Prostate gland (tissue), 2 donors: ENCODE measurements around the gene GRIN2A. TPM values are rescaled to one million over a fixed set of nuclear protein-coding genes. Genes with fewer than 3 reads are reported as not detected.

ENCODE experiments used
- DNase-seq: peaks from one replicate; pipeline ENCODE4 v3.0.0-alpha.2; 2019; ENCODE audit warnings: low spot score
- H3K27ac ChIP-seq, 2 donors: fragments of 200-600 bp; sonication (generic); 2 replicates each; pipeline ENCODE4 v1.5.1; 2017 to 2019
- H3K27me3 ChIP-seq: fragments of 200-600 bp; sonication (generic); replicated peaks from 2 replicates; pipeline ENCODE4 v1.5.1; 2019; ENCODE audit not compliant: insufficient read depth
- H3K36me3 ChIP-seq, 2 donors: fragments of 200-600 bp; sonication (generic); 1 replicate in 1 of 2; 2 replicates in 1 of 2; pipeline versions ENCODE4 v1.5.1 to v1.8.1; 2017 to 2019
- H3K4me1 ChIP-seq: fragments of 200-600 bp; sonication (generic); replicated peaks from 2 replicates; pipeline ENCODE4 v1.5.1; 2019
- H3K4me3 ChIP-seq, 2 donors: fragments of 200-600 bp; sonication (generic); 2 replicates each; pipeline ENCODE4 v1.5.1; 2017 to 2019
- H3K9me3 ChIP-seq: fragments of 200-600 bp; sonication (generic); 2 replicates; pipeline ENCODE4 v1.5.1; 2017
- CTCF ChIP-seq, 4 experiments: fragments of 200-600 bp in 2 of 4; fragments of 450-650 bp in 2 of 4; sonication (generic) in 2 of 4; IDR thresholded peaks; 1 replicate in 3 of 4; 2 replicates in 1 of 4; pipeline ENCODE4 v1.5.1; 2016 to 2019; ENCODE audit warnings: antibody characterized with exemption in 4 of 4, mild to moderate bottlenecking in 2 of 4, moderate library complexity in 2 of 4
- POLR2A ChIP-seq: fragments of 450-650 bp; IDR thresholded peaks from one replicate; pipeline ENCODE4 v1.6.1; 2016; ENCODE audit warnings: antibody characterized with exemption, mild to moderate bottlenecking
- POLR2AphosphoS5 ChIP-seq: sonication (generic); formaldehyde crosslinking; IDR thresholded peaks from one replicate; pipeline ENCODE4 v1.6.1; 2017; ENCODE audit warnings: antibody characterized with exemption
- WGBS: methylation state at CpG from one replicate; pipeline ENCODE4 v1.1.5; 2018; 5-methylcytosine and 5-hydroxymethylcytosine counted together
- intact Hi-C: fragments of 100-400 bp; cut with DNase I; formaldehyde crosslinking; loops from one replicate; pipeline ENCODE4 v1.14.2; 2022
- total RNA-seq, 2 donors: library from RNA; depleted of rRNA; stranded (reverse); fragments of >200 nt; gene quantifications; one replicate each; pipeline ENCODE4 v1.1.0, GENCODE V29; 2016

The GRIN2A gene
- total RNA-seq, 2 donors from 2014 or later, result 0.23 to 11.4 TPM

- no peaks in the 10 kb centered on the region for H3K9me3 ChIP-seq
- no peak overlapping the region for H3K4me3 ChIP-seq
- no peaks in the 10 kb centered on the region for H3K27me3 ChIP-seq
- no peak overlapping the region for H3K27ac ChIP-seq
- WGBS, result 53% methylated on average over 3 of the region's 3 CpGs
- intact Hi-C loops, result no loop called here
- no peaks in the 10 kb centered on the region for H3K36me3 ChIP-seq
- no peak for TF ChIP-seq POLR2A
- no peak for TF ChIP-seq POLR2AphosphoS5
- TF ChIP-seq CTCF (IDR thresholded peaks at IDR 0.05), result no peak
- no peaks in the 10 kb centered on the region for H3K4me1 ChIP-seq
- DNase-seq, result no peak
Observed at GRCh38 chr16:10020866-10021265, 161.4 kb downstream of the GRIN2A start.

- no peak for TF ChIP-seq CTCF (IDR thresholded peaks at IDR 0.05)
- TF ChIP-seq POLR2AphosphoS5, result no peak
- Histone ChIP-seq H3K27ac (no peak overlapping the region), H3K4me1 (no peaks in the 10 kb centered on the region), H3K36me3 (no peaks in the 10 kb centered on the region), H3K4me3 (no peak overlapping the region), H3K27me3 (no peaks in the 10 kb centered on the region), H3K9me3 (no peaks in the 10 kb centered on the region)
- intact Hi-C loops, result no loop called here
- WGBS, result 61% methylated on average over 3 of the region's 3 CpGs
- DNase-seq, result no peak
Observed at GRCh38 chr16:10016752-10017151, 165.5 kb downstream of the GRIN2A start.

GRCh38 chr16:10015397-10015796 is 166.8 kb downstream of the GRIN2A start:
- Histone ChIP-seq H3K27me3 (no peaks in the 10 kb centered on the region), H3K4me1 (no peaks in the 10 kb centered on the region), H3K4me3 (no peak overlapping the region), H3K36me3 (no peaks in the 10 kb centered on the region), H3K9me3 (no peaks in the 10 kb centered on the region), H3K27ac (no peak overlapping the region)
- DNase-seq, result no peak
- TF ChIP-seq CTCF (IDR thresholded peaks at IDR 0.05), result no peak
- no peak for TF ChIP-seq POLR2A
- no peak for TF ChIP-seq POLR2AphosphoS5
- intact Hi-C loops, result no loop called here
- WGBS, result 60% methylated on average over 3 of the region's 3 CpGs

- TF ChIP-seq POLR2A, result no peak
- TF ChIP-seq CTCF (IDR thresholded peaks at IDR 0.05), result no peak
- no peak for TF ChIP-seq POLR2AphosphoS5
- 52% methylated on average over 5 of the region's 5 CpGs for whole genome bisulfite sequencing
- Histone ChIP-seq H3K4me3 (no peak overlapping the region), H3K27me3 (no peaks in the 10 kb centered on the region), H3K27ac (no peak overlapping the region), H3K9me3 (no peaks in the 10 kb centered on the region), H3K4me1 (no peaks in the 10 kb centered on the region), H3K36me3 (no peaks in the 10 kb centered on the region)
- intact Hi-C loops, result no loop called here
- no peak for DNase-seq
Observed at GRCh38 chr16:10013774-10014173, 168.5 kb downstream of the GRIN2A start.

- no peak overlapping the region for H3K27ac ChIP-seq
- TF ChIP-seq CTCF (IDR thresholded peaks at IDR 0.05) (no peak), POLR2A (no peak), POLR2AphosphoS5 (no peak)
- 69% methylated on average over 4 of the region's 4 CpGs for WGBS
Observed at GRCh38 chr16:10013364-10013763, 168.9 kb downstream of the GRIN2A start.

More at GRCh38 chr16:10013364-10013763, 168.9 kb downstream of the GRIN2A start:
- Histone ChIP-seq H3K27me3 (no peaks in the 10 kb centered on the region), H3K36me3 (no peaks in the 10 kb centered on the region), H3K9me3 (no peaks in the 10 kb centered on the region), H3K4me3 (no peak overlapping the region), H3K4me1 (no peaks in the 10 kb centered on the region)
- DNase-seq, result no peak
- intact Hi-C loops, result no loop called here
